ENCODE measurements around the gene TRIM7.
A peak's percentile ranks its signal among the peaks of the same experiment; 100 is the strongest.
"Not testable (repeated sequence)": the region's sequence is repeated elsewhere in the genome, so short reads cannot be mapped to it uniquely, and the experiment has no call there.

TRIM7 gene

DNA sequence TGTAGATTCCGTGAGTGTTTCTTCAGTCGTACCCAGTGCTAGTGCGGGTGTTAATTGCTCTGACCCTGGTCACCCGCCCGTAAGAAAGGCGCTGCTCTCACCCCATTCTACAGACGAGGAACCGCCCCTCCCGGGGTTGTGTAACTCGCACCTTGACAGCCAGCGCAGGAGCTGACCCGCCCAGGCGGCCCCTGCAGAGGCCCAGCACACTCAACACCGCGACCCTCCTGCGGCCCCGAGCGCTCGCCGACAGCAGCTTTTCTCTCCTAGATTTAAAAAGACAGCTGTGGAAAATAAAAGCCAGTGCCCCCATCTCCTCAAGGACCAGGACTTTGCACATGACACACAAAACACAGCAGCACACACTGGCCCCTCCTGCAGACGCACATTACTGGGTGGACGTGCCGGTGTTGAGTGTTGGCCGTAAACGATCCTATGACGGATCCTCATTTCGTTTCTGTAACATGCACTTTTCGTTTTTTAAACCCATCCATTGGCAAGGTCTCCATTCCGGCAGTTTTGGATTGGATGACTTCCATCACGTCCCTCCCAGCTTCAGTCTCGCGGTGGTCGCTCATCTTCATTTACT lies 34.7 kb downstream of the TRIM7 start:
- Histone ChIP-seq H3K27ac (no peak overlapping the region), H3K27me3 (ENCODE audit: control insufficient read depth, insufficient read depth, low read length) (peaks cover 14% of the 10 kb centered on the region), H3K4me1 (no peaks in the 10 kb centered on the region)

DNA sequence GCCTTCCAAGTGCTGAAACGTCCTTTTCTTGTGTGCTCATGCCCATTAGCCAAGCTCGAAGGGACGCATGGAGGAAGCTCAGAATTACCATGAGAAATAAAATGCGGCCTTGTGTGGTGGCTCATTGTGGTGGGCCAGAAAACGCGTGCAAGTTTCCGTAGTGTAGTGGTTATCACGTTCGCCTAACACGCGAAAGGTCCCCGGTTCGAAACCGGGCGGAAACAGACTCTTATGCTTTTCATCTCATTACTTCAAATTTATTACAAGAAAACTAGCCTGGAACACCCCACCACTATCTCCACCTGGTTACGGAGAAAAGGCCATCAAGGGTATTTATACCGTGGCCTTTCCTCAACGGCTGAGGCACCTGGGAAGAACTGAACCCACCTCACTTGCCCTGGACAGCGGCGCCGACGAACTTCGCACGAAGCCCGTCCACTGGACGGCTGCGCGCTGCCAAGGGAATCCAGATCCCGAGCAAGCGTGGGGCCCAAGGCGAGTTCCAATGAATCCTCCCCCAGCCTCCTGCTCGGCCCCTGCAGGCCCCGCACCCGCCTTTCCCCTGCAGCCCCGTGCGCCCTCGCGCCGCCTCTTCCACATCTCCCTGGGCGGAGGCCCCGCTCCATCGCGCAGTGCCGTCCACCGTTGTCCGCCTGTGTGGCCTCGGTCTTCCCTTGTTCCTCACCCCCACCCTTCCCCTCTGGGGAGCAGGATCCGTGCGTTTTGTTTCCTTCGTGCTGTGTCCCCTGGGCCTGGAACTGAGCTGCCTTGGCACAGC lies 35.3 kb downstream of the TRIM7 start:
- not testable (repeated sequence) for H3K79me2 ChIP-seq; H3K36me3 ChIP-seq (ENCODE audit: control insufficient read depth, insufficient read depth, low read length); H3K27ac ChIP-seq; H3K4me3 ChIP-seq (ENCODE audit: low read depth, low read length); H3K9me3 ChIP-seq (ENCODE audit: control insufficient read depth, low read length); H3K4me2 ChIP-seq (ENCODE audit: low read length); H2AFZ ChIP-seq; H3K9ac ChIP-seq; H3K4me1 ChIP-seq
- peaks cover 16% of the 10 kb centered on the region for H3K27me3 ChIP-seq (ENCODE audit: control insufficient read depth, insufficient read depth, low read length)

More for the DNA sequence above, 34.7 kb downstream of the TRIM7 start:
- Histone ChIP-seq H2AFZ (no peak overlapping the region), H3K79me2 (no peaks in the 10 kb centered on the region), H3K9me3 (ENCODE audit: control insufficient read depth, low read length) (no peaks in the 10 kb centered on the region), H3K4me3 (ENCODE audit: low read depth, low read length) (no peak overlapping the region), H3K36me3 (ENCODE audit: control insufficient read depth, insufficient read depth, low read length) (no peaks in the 10 kb centered on the region), H3K9ac (no peak overlapping the region), H3K4me2 (ENCODE audit: low read length) (no peak overlapping the region)
- TF ChIP-seq, protein P1, sequence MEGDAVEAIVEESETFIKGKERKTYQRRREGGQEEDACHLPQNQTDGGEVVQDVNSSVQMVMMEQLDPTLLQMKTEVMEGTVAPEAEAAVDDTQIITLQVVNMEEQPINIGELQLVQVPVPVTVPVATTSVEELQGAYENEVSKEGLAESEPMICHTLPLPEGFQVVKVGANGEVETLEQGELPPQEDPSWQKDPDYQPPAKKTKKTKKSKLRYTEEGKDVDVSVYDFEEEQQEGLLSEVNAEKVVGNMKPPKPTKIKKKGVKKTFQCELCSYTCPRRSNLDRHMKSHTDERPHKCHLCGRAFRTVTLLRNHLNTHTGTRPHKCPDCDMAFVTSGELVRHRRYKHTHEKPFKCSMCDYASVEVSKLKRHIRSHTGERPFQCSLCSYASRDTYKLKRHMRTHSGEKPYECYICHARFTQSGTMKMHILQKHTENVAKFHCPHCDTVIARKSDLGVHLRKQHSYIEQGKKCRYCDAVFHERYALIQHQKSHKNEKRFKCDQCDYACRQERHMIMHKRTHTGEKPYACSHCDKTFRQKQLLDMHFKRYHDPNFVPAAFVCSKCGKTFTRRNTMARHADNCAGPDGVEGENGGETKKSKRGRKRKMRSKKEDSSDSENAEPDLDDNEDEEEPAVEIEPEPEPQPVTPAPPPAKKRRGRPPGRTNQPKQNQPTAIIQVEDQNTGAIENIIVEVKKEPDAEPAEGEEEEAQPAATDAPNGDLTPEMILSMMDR (IDR thresholded peaks at IDR 0.05), result no peak

DNA sequence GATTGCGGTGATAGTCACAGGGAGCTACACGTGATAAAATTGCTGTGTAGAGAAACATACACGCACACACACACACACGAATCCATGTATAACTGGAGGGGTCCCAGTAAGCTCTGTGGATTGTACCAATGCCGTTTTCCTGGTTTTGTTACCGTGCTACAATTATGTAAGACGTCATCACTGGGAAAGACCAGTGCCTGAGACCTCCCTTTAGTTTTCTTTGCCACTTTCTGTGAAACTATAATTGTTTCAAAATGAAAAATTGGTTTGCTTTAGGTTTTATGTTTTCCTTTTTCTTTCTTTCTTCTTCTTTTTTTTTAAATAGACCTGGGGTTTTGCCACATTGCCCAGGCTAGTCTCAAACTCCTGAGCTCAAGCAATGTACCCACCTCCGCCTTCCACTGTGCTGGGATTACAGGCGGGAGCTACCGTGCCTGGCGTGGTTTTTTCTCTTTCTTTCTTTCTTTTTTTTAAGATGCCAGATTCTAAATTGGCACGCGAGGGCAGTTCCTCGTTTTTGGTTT lies 36.3 kb downstream of the TRIM7 start:
- TF ChIP-seq, protein P1 (IDR thresholded peaks at IDR 0.05), result no peak
- Histone ChIP-seq H3K4me1 (no peaks in the 10 kb centered on the region), H3K27me3 (ENCODE audit: control insufficient read depth, insufficient read depth, low read length) (peaks cover 21% of the 10 kb centered on the region), H2AFZ (no peak overlapping the region), H3K9ac (no peak overlapping the region), H3K79me2 (no peaks in the 10 kb centered on the region), H3K36me3 (ENCODE audit: control insufficient read depth, insufficient read depth, low read length) (no peaks in the 10 kb centered on the region), H3K4me2 (ENCODE audit: low read length) (no peak overlapping the region), H3K9me3 (ENCODE audit: control insufficient read depth, low read length) (no peaks in the 10 kb centered on the region), H3K27ac (no peak overlapping the region), H3K4me3 (ENCODE audit: low read depth, low read length) (peak overlapping the region; percentile 0)

DNA sequence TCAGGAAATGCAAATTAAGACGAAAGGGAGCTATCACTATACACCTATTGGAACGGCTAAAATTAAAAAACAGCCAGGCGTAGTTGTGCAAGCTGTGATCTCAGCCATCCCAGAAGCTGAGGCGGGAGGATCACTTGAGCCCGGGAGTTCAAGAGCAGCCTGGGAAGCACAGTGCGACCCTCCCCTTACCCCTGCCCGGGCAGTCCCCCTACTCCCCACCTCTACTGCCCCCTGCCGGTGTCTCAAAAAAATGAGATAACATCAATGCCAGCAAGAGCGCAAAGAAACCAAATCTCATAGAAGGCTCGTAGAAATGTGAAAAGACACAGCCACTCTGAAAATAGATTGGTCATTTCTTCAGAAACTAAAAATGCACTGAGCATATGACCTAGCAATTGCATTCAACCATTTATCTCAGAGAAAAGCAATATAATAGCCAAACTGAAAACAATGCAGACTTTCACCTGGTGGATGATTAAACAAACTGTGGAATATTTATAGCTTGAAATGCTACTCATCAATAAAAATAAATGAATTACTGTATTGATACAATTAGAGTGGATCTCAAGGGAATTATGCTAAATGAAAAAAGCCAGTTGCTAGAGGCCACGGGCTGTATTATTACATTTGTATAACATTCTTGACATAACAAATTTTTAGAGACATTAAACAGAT lies 37.0 kb downstream of the TRIM7 start:
- H2AFZ ChIP-seq, result no peak overlapping the region
- H3K9ac ChIP-seq, result no peak overlapping the region
- H3K79me2 ChIP-seq, result no peaks in the 10 kb centered on the region
- H3K36me3 ChIP-seq (ENCODE audit: control insufficient read depth, insufficient read depth, low read length), result no peaks in the 10 kb centered on the region
- TF ChIP-seq, protein P1 (IDR thresholded peaks at IDR 0.05), result peak; percentile 17
- no peak overlapping the region for H3K27ac ChIP-seq
- H3K9me3 ChIP-seq (ENCODE audit: control insufficient read depth, low read length), result no peaks in the 10 kb centered on the region
- no peaks in the 10 kb centered on the region for H3K4me1 ChIP-seq
- no peak overlapping the region for H3K4me2 ChIP-seq (ENCODE audit: low read length)
- peak overlapping the region; percentile 0 for H3K4me3 ChIP-seq (ENCODE audit: low read depth, low read length)
- H3K27me3 ChIP-seq (ENCODE audit: control insufficient read depth, insufficient read depth, low read length), result peaks cover 21% of the 10 kb centered on the region
